ENCODE results near the gene ZNF358. TPM values are rescaled to one million over a fixed set of nuclear protein-coding genes. Genes with fewer than 3 reads are reported as not detected.
A peak's percentile ranks its signal among the peaks of the same experiment; 100 is the strongest.

The ZNF358 gene
- total and polyA plus RNA-seq, 10 donors: 22.8 to 50.5 (median 43.1) TPM

- peaks cover 0 to 94% (median 35%) of the 10 kb centered on the region in 6 donors for H3K36me3 ChIP-seq
- 87 to 90% (median 87%) methylated on average over 16 to 32 of the region's 32 CpGs for WGBS, 5 donors
- TF ChIP-seq POLR2A (IDR thresholded peaks at IDR 0.05): no peak
- TF ChIP-seq POLR2AphosphoS5 (IDR thresholded peaks at IDR 0.05): peak in 2 of 3 donors; percentile 32 to 45
- intact Hi-C loops (cut with DNase I; ENCODE audit: low total_unique reads): no loop called here
- H3K4me3 ChIP-seq: peak overlapping the region in 1 of 8 donors; percentile 59
- H3K27ac ChIP-seq: peak overlapping the region in 7 of 8 donors; percentile 42 to 84 (median 77)
- no peaks in the 10 kb centered on the region for H3K9me3 ChIP-seq
- no peaks in the 10 kb centered on the region for H3K27me3 ChIP-seq (replicated peaks in 1 of 7)
- H3K4me1 ChIP-seq: peaks cover 11 to 77% (median 42%) of the 10 kb centered on the region in 6 donors
- DNase-seq: no peak
These were observed 12.8 kb downstream of the ZNF358 start for GRCh38 chr19:7528522-7529245.

GRCh38 chr19:7529246-7529600, 13.3 kb downstream of the ZNF358 start:
- no peak overlapping the region for H3K4me3 ChIP-seq
- H3K27me3 ChIP-seq (replicated peaks in 1 of 7): no peaks in the 10 kb centered on the region
- H3K4me1 ChIP-seq: peaks cover 6 to 77% (median 42%) of the 10 kb centered on the region in 6 donors
- intact Hi-C loops (cut with DNase I; ENCODE audit: low total_unique reads): no loop called here
- H3K27ac ChIP-seq: peak overlapping the region in 4 of 8 donors; percentile 68 to 84 (median 78)
- no peak for DNase-seq
- TF ChIP-seq POLR2AphosphoS5 (IDR thresholded peaks at IDR 0.05) (peak in 1 of 3 donors; percentile 31), POLR2A (IDR thresholded peaks at IDR 0.05) (no peak)
- H3K36me3 ChIP-seq: peaks cover 0 to 92% (median 35%) of the 10 kb centered on the region in 6 donors
- 82 to 94% (median 88%) methylated on average over 12 to 15 of the region's 15 CpGs for WGBS, 5 donors
- H3K9me3 ChIP-seq: no peaks in the 10 kb centered on the region

GRCh38 chr19:7529610-7530490, 13.9 kb downstream of the ZNF358 start:
- no peak for TF ChIP-seq POLR2A (IDR thresholded peaks at IDR 0.05)
- TF ChIP-seq, protein P1, sequence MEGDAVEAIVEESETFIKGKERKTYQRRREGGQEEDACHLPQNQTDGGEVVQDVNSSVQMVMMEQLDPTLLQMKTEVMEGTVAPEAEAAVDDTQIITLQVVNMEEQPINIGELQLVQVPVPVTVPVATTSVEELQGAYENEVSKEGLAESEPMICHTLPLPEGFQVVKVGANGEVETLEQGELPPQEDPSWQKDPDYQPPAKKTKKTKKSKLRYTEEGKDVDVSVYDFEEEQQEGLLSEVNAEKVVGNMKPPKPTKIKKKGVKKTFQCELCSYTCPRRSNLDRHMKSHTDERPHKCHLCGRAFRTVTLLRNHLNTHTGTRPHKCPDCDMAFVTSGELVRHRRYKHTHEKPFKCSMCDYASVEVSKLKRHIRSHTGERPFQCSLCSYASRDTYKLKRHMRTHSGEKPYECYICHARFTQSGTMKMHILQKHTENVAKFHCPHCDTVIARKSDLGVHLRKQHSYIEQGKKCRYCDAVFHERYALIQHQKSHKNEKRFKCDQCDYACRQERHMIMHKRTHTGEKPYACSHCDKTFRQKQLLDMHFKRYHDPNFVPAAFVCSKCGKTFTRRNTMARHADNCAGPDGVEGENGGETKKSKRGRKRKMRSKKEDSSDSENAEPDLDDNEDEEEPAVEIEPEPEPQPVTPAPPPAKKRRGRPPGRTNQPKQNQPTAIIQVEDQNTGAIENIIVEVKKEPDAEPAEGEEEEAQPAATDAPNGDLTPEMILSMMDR (IDR thresholded peaks at IDR 0.05 in 8 of 11, conservative IDR thresholded peaks at IDR 0.05 in 3 of 11): no peak
- TF ChIP-seq POLR2AphosphoS5 (IDR thresholded peaks at IDR 0.05): peak in 2 of 3 donors; percentile 18 to 23
- Histone ChIP-seq H3K27ac (peak overlapping the region in 4 of 8 donors; percentile 68 to 84 (median 78)), H3K4me1 (peaks cover 6 to 77% (median 44%) of the 10 kb centered on the region in 6 donors), H3K9me3 (no peaks in the 10 kb centered on the region), H3K4me3 (no peak overlapping the region), H3K27me3 (replicated peaks in 1 of 7) (no peaks in the 10 kb centered on the region), H3K36me3 (peaks cover 0 to 86% (median 32%) of the 10 kb centered on the region in 6 donors)
- intact Hi-C loops (cut with DNase I; ENCODE audit: low total_unique reads): no loop called here
- no peak for DNase-seq
- 94 to 98% (median 96%) methylated on average over 30 to 33 of the region's 33 CpGs for WGBS, 5 donors

- 43 to 55% (median 45%) methylated on average over 21 to 30 of the region's 30 CpGs for WGBS, 5 donors
- peak overlapping the region; percentile 63 to 93 (median 88) for H3K27ac ChIP-seq
- TF ChIP-seq POLR2A (IDR thresholded peaks at IDR 0.05): no peak
- peak in 1 of 3 donors; percentile 11 for TF ChIP-seq POLR2AphosphoS5 (IDR thresholded peaks at IDR 0.05)
- TF ChIP-seq, protein P1 (IDR thresholded peaks at IDR 0.05 in 8 of 11, conservative IDR thresholded peaks at IDR 0.05 in 3 of 11): peak in 1 of 11 experiments; percentile 9
- intact Hi-C loops (cut with DNase I; ENCODE audit: low total_unique reads): no loop called here
- peak overlapping the region; percentile 71 to 93 (median 86) for H3K4me3 ChIP-seq
- H3K4me1 ChIP-seq: peaks cover 13 to 70% (median 43%) of the 10 kb centered on the region in 6 donors
- no peaks in the 10 kb centered on the region for H3K27me3 ChIP-seq (replicated peaks in 1 of 7)
- no peaks in the 10 kb centered on the region for H3K9me3 ChIP-seq
- peak; percentile 84 for DNase-seq
- peaks cover 0 to 67% (median 31%) of the 10 kb centered on the region in 6 donors for H3K36me3 ChIP-seq
These were observed 17.5 kb downstream of the ZNF358 start for GRCh38 chr19:7533281-7533885.

All from spleen (tissue), 11 donors.